Trophoblast cell (in vitro differentiated cells and primary cell): ENCODE data around the gene ALK.
A peak's percentile ranks its signal among the peaks of the same experiment; 100 is the strongest.

Experiments used
- DNase-seq, 2 donors: peaks; one replicate each; pipeline ENCODE4 v3.0.0-alpha.2; 2016
- H2AFZ ChIP-seq: 2 replicates; pipeline ENCODE4 v1.6.1; 2013; ENCODE audit warnings: low read length, moderate library complexity, mild to moderate bottlenecking; ENCODE audit not compliant: insufficient read depth, poor library complexity
- H2AK5ac ChIP-seq: 2 replicates; pipeline ENCODE4 v1.6.1; 2013; ENCODE audit warnings: mild to moderate bottlenecking, low read length
- H2BK120ac ChIP-seq: 2 replicates; pipeline ENCODE4 v1.6.1; 2013; ENCODE audit warnings: low read length, mild to moderate bottlenecking, moderate library complexity; ENCODE audit not compliant: insufficient read depth, poor library complexity
- H2BK12ac ChIP-seq: 2 replicates; pipeline ENCODE4 v1.6.1; 2013; ENCODE audit warnings: mild to moderate bottlenecking, low read length, moderate library complexity
- H2BK5ac ChIP-seq: 2 replicates; pipeline ENCODE4 v1.6.1; 2013; ENCODE audit warnings: low read length, low read depth, moderate library complexity, mild to moderate bottlenecking; ENCODE audit not compliant: poor library complexity
- H3K14ac ChIP-seq: 2 replicates; pipeline ENCODE4 v1.6.1; 2013; ENCODE audit warnings: mild to moderate bottlenecking, low read length
- H3K18ac ChIP-seq: 2 replicates; pipeline ENCODE4 v1.6.1; 2013; ENCODE audit warnings: mild to moderate bottlenecking, low read length
- H3K23ac ChIP-seq: 2 replicates; pipeline ENCODE4 v1.6.1; 2013; ENCODE audit warnings: low read length
- H3K27ac ChIP-seq: 2 replicates; pipeline ENCODE4 v1.5.1; 2013; ENCODE audit warnings: low read depth, mild to moderate bottlenecking, inconsistent platforms, low read length, moderate library complexity
- H3K27me3 ChIP-seq: 2 replicates; pipeline ENCODE4 v1.6.1; 2013; ENCODE audit warnings: inconsistent platforms, mild to moderate bottlenecking, low read length, moderate library complexity; ENCODE audit not compliant: insufficient read depth
- H3K36me3 ChIP-seq, 2 experiments: 1 replicate in 1 of 2; 2 replicates in 1 of 2; pipeline ENCODE4 v1.6.1; 2013; ENCODE audit warnings: low read length in 2 of 2, mild to moderate bottlenecking in 2 of 2, moderate library complexity in 1 of 2; ENCODE audit not compliant: insufficient read depth in 2 of 2, control insufficient read depth in 1 of 2
- H3K4ac ChIP-seq: 2 replicates; pipeline ENCODE4 v1.6.1; 2013; ENCODE audit warnings: low read depth, mild to moderate bottlenecking, low read length, moderate library complexity
- H3K4me1 ChIP-seq, 2 experiments: 1 replicate in 1 of 2; 2 replicates in 1 of 2; pipeline ENCODE4 v1.6.1; 2013; ENCODE audit warnings: low read length in 2 of 2, mild to moderate bottlenecking in 2 of 2, moderate library complexity in 1 of 2; ENCODE audit not compliant: insufficient read depth in 2 of 2, control insufficient read depth in 1 of 2
- H3K4me2 ChIP-seq: 2 replicates; pipeline ENCODE4 v1.6.1; 2013; ENCODE audit warnings: inconsistent platforms, mild to moderate bottlenecking, low read length, moderate library complexity
- H3K4me3 ChIP-seq: 2 replicates; pipeline ENCODE4 v1.5.1; 2013; ENCODE audit warnings: mild to moderate bottlenecking, low read depth, low read length, inconsistent platforms
- H3K79me1 ChIP-seq: one replicate; pipeline ENCODE4 v1.6.1; 2013; ENCODE audit warnings: low read length
- H3K79me2 ChIP-seq: 2 replicates; pipeline ENCODE4 v1.6.1; 2013; ENCODE audit warnings: low read length, mild to moderate bottlenecking; ENCODE audit not compliant: control insufficient read depth, insufficient read depth, poor library complexity
- H3K9ac ChIP-seq: 2 replicates; pipeline ENCODE4 v1.6.1; 2013; ENCODE audit warnings: mild to moderate bottlenecking, low read length
- H3K9me3 ChIP-seq: 2 replicates; pipeline ENCODE4 v1.6.1; 2013; ENCODE audit warnings: low read depth, mild to moderate bottlenecking, control low read depth, inconsistent platforms, low read length; ENCODE audit not compliant: insufficient read depth
- H4K12ac ChIP-seq: 2 replicates; pipeline ENCODE4 v1.6.1; 2013; ENCODE audit warnings: low read depth, mild to moderate bottlenecking, low read length, moderate library complexity
- H4K8ac ChIP-seq: 2 replicates; pipeline ENCODE4 v1.6.1; 2013; ENCODE audit warnings: low read depth, mild to moderate bottlenecking, low read length, moderate library complexity
- H4K91ac ChIP-seq: one replicate; pipeline ENCODE4 v1.6.1; 2013; ENCODE audit warnings: low read depth, mild to moderate bottlenecking, low read length, moderate library complexity
- WGBS: extraction: QIAGEN DNeasy Blood & Tissue Kit; methylation state at CpG from one replicate; pipeline ENCODE4 v1.1.7; 2013; ENCODE audit warnings: missing lambda C conversion rate; ENCODE audit not compliant: insufficient read length, insufficient coverage; ENCODE audit errors: extremely low coverage; 5-methylcytosine and 5-hydroxymethylcytosine counted together

The ALK gene

GRCh38 chr2:29390136-29390535 lies 531.2 kb downstream of the ALK start:
- Histone ChIP-seq H2BK12ac (no peak overlapping the region), H3K79me2 (no peaks in the 10 kb centered on the region), H3K36me3 (no peaks in the 10 kb centered on the region), H3K4ac (no peak overlapping the region), H2AFZ (no peak overlapping the region), H3K9me3 (no peaks in the 10 kb centered on the region), H2BK120ac (no peak overlapping the region), H3K23ac (no peak overlapping the region), H4K12ac (no peak overlapping the region), H3K14ac (no peak overlapping the region), H2AK5ac (no peak overlapping the region), H2BK5ac (no peak overlapping the region), H3K79me1 (no peaks in the 10 kb centered on the region), H3K4me3 (no peak overlapping the region), H3K9ac (no peak overlapping the region), H3K27ac (no peak overlapping the region), H4K8ac (no peak overlapping the region), H3K4me1 (no peaks in the 10 kb centered on the region), H3K18ac (no peak overlapping the region), H3K27me3 (no peaks in the 10 kb centered on the region), H4K91ac (no peak overlapping the region), H3K4me2 (no peak overlapping the region)
- DNase-seq = no peak
- WGBS = no CpG with 5 or more reads among the region's 7 CpGs

- no peaks in the 10 kb centered on the region for H3K27me3 ChIP-seq
- no peak overlapping the region for H3K9ac ChIP-seq
- H3K79me1 ChIP-seq = no peaks in the 10 kb centered on the region
- H3K79me2 ChIP-seq = no peaks in the 10 kb centered on the region
- no peak overlapping the region for H3K4me3 ChIP-seq
- peak; percentile 41 to 74 for DNase-seq
- no peak overlapping the region for H4K12ac ChIP-seq
- H3K4me1 ChIP-seq = no peaks in the 10 kb centered on the region
- H2BK120ac ChIP-seq = no peak overlapping the region
- H3K4me2 ChIP-seq = no peak overlapping the region
- WGBS = no CpG with 5 or more reads among the region's 7 CpGs
- no peak overlapping the region for H4K91ac ChIP-seq
- no peak overlapping the region for H4K8ac ChIP-seq
- H2AFZ ChIP-seq = no peak overlapping the region
- H2BK5ac ChIP-seq = no peak overlapping the region
- H3K14ac ChIP-seq = no peak overlapping the region
- no peak overlapping the region for H3K18ac ChIP-seq
- H3K4ac ChIP-seq = no peak overlapping the region
- H3K27ac ChIP-seq = no peak overlapping the region
- no peak overlapping the region for H3K23ac ChIP-seq
- H2BK12ac ChIP-seq = no peak overlapping the region
- no peaks in the 10 kb centered on the region for H3K36me3 ChIP-seq
- H2AK5ac ChIP-seq = no peak overlapping the region
- no peaks in the 10 kb centered on the region for H3K9me3 ChIP-seq
Measured at GRCh38 chr2:29389686-29390085, 531.7 kb downstream of the ALK start.

- no peak overlapping the region for H3K14ac ChIP-seq
- no peaks in the 10 kb centered on the region for H3K4me1 ChIP-seq
- H3K79me2 ChIP-seq = no peaks in the 10 kb centered on the region
- H2BK120ac ChIP-seq = no peak overlapping the region
- no peak overlapping the region for H4K91ac ChIP-seq
- no CpG with 5 or more reads among the region's 2 CpGs for WGBS
- H3K36me3 ChIP-seq = no peaks in the 10 kb centered on the region
- H3K27me3 ChIP-seq = no peaks in the 10 kb centered on the region
- H3K4me2 ChIP-seq = no peak overlapping the region
- no peak overlapping the region for H3K27ac ChIP-seq
- H3K9ac ChIP-seq = no peak overlapping the region
- no peak overlapping the region for H2BK5ac ChIP-seq
- H3K9me3 ChIP-seq = no peaks in the 10 kb centered on the region
- H2AK5ac ChIP-seq = no peak overlapping the region
- H2BK12ac ChIP-seq = no peak overlapping the region
- H4K12ac ChIP-seq = no peak overlapping the region
- H3K23ac ChIP-seq = no peak overlapping the region
- peak in 1 of 2 donors; percentile 30 for DNase-seq
- no peak overlapping the region for H4K8ac ChIP-seq
- H2AFZ ChIP-seq = no peak overlapping the region
- no peak overlapping the region for H3K4ac ChIP-seq
- H3K4me3 ChIP-seq = no peak overlapping the region
- H3K79me1 ChIP-seq = no peaks in the 10 kb centered on the region
- no peak overlapping the region for H3K18ac ChIP-seq
Measured at GRCh38 chr2:29388071-29388470, 533.3 kb downstream of the ALK start.

GRCh38 chr2:29382486-29382885 lies 538.9 kb downstream of the ALK start:
- H3K79me1 ChIP-seq = no peaks in the 10 kb centered on the region
- H4K91ac ChIP-seq = no peak overlapping the region
- no peaks in the 10 kb centered on the region for H3K9me3 ChIP-seq
- no peak overlapping the region for H2BK120ac ChIP-seq
- H3K79me2 ChIP-seq = no peaks in the 10 kb centered on the region
- H3K4me3 ChIP-seq = no peak overlapping the region
- H3K4ac ChIP-seq = no peak overlapping the region
- no peaks in the 10 kb centered on the region for H3K27me3 ChIP-seq
- no CpG with 5 or more reads among the region's 2 CpGs for WGBS
- no peak overlapping the region for H3K14ac ChIP-seq
- H3K18ac ChIP-seq = no peak overlapping the region
- no peak for DNase-seq
- no peak overlapping the region for H4K12ac ChIP-seq
- no peak overlapping the region for H2BK5ac ChIP-seq
- no peak overlapping the region for H3K9ac ChIP-seq
- no peak overlapping the region for H3K27ac ChIP-seq
- no peaks in the 10 kb centered on the region for H3K4me1 ChIP-seq
- no peak overlapping the region for H2AK5ac ChIP-seq
- no peak overlapping the region for H3K23ac ChIP-seq
- H2BK12ac ChIP-seq = no peak overlapping the region
- no peaks in the 10 kb centered on the region for H3K36me3 ChIP-seq
- H3K4me2 ChIP-seq = no peak overlapping the region
- H2AFZ ChIP-seq = no peak overlapping the region
- no peak overlapping the region for H4K8ac ChIP-seq
